Progenitor cell of endocrine pancreas (in vitro differentiated cells): ENCODE data around the gene FOXP1. TPM values are rescaled to one million over a fixed set of nuclear protein-coding genes. Genes with fewer than 3 reads are reported as not detected.
A peak's percentile ranks its signal among the peaks of the same experiment; 100 is the strongest.

ENCODE experiments used
- DNase-seq: peaks from one replicate; pipeline ENCODE4 v3.0.0; 2021; ENCODE audit warnings: low spot score; ENCODE audit not compliant: unreplicated experiment
- H3K27ac Mint-ChIP-seq: 2 replicates; pipeline ENCODE4 v1.8.0; 2021; ENCODE audit warnings: mild to moderate bottlenecking, moderate library complexity, mixed read lengths
- H3K27me3 Mint-ChIP-seq: 2 replicates; pipeline ENCODE4 v1.8.0; 2021; ENCODE audit warnings: mixed read lengths
- H3K36me3 Mint-ChIP-seq: 2 replicates; pipeline ENCODE4 v1.8.0; 2022; ENCODE audit warnings: mixed read lengths; ENCODE audit not compliant: insufficient read depth
- H3K4me1 Mint-ChIP-seq: 2 replicates; pipeline ENCODE4 v1.8.0; 2021; ENCODE audit warnings: low read depth, mixed read lengths
- H3K4me3 Mint-ChIP-seq: 2 replicates; pipeline ENCODE4 v1.8.0; 2021; ENCODE audit warnings: low read depth, mild to moderate bottlenecking, moderate library complexity, mixed read lengths
- H3K9me3 Mint-ChIP-seq: 2 replicates; pipeline ENCODE4 v1.8.0; 2021; ENCODE audit warnings: low read depth, mixed read lengths
- total RNA-seq: library from RNA; stranded (reverse); gene quantifications from 2 replicates; pipeline ENCODE4 v1.2.1, GENCODE V29; 2021
- TF ChIP-seq, protein P1 (sequence below): fragments of 200-600 bp; sonication (generic); IDR thresholded peaks from one replicate; pipeline ENCODE4 v1.5.0; 2021; ENCODE audit warnings: antibody characterized with exemption, mild to moderate bottlenecking; ENCODE audit not compliant: unreplicated experiment

Gene FOXP1
- total RNA-seq, 1 donor from 2014 or later: 242 TPM

DNA sequence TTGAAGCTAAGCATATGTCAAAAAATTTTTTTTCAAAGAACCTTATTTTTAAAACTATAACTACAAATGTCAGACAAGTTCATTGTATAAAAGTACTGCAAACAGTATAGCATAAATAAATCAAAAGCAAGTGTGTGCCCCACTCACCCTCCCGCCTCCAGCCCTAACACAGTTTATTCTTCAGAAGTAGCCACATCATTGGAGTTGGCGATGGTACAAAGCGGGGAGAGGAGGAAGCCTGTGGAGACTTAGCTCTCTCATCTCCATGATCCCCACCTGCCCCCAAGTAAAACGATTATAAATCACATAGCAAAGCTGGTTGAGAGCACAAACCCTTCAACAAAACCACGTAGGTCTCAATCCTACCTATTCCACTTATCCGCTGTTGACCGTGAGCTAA is 33.6 kb downstream of the FOXP1 start:
- Mint-ChIP-seq H3K4me1 (peaks cover 11% of the 10 kb centered on the region), H3K36me3 (peaks cover 2% of the 10 kb centered on the region), H3K4me3 (no peak overlapping the region), H3K9me3 (no peaks in the 10 kb centered on the region), H3K27ac (no peak overlapping the region), H3K27me3 (no peaks in the 10 kb centered on the region)
- no peak for DNase-seq
- TF ChIP-seq, protein P1, sequence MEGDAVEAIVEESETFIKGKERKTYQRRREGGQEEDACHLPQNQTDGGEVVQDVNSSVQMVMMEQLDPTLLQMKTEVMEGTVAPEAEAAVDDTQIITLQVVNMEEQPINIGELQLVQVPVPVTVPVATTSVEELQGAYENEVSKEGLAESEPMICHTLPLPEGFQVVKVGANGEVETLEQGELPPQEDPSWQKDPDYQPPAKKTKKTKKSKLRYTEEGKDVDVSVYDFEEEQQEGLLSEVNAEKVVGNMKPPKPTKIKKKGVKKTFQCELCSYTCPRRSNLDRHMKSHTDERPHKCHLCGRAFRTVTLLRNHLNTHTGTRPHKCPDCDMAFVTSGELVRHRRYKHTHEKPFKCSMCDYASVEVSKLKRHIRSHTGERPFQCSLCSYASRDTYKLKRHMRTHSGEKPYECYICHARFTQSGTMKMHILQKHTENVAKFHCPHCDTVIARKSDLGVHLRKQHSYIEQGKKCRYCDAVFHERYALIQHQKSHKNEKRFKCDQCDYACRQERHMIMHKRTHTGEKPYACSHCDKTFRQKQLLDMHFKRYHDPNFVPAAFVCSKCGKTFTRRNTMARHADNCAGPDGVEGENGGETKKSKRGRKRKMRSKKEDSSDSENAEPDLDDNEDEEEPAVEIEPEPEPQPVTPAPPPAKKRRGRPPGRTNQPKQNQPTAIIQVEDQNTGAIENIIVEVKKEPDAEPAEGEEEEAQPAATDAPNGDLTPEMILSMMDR: no peak

DNA sequence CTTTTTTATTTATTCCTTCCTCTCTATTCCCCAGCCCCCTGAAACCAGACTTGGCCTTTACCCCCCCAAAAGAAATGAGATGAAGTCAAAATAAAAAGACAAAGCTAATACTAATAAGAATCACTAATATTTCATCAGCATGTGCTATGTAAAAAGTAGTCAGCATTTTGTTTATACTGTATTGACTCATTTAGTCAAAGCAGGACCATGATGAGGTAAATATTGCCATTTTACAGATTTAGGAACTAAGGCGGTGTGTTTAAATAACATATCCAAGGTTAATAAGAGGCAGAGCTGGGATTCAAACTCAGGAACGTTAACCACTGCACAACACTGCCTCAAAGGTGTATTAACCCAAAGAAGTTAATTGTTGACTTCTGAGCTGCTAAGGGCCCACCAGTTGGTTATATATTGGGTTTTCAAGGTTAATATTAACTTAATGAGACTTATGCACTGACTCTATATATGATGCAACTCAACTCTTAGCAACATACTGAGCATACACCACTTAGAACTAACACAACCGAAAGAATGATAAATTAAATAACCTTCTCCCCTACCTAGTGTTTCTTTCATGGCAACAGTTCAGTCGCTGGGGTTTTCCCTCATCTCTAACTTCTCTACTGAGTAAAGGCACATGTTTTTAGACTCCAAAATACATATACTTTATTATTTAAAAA is 34.7 kb downstream of the FOXP1 start:
- no peak overlapping the region for H3K27ac Mint-ChIP-seq
- peaks cover 11% of the 10 kb centered on the region for H3K4me1 Mint-ChIP-seq
- DNase-seq: no peak
- no peaks in the 10 kb centered on the region for H3K9me3 Mint-ChIP-seq
- H3K4me3 Mint-ChIP-seq: no peak overlapping the region
- TF ChIP-seq, protein P1: no peak
- H3K27me3 Mint-ChIP-seq: no peaks in the 10 kb centered on the region
- peaks cover 2% of the 10 kb centered on the region for H3K36me3 Mint-ChIP-seq

DNA sequence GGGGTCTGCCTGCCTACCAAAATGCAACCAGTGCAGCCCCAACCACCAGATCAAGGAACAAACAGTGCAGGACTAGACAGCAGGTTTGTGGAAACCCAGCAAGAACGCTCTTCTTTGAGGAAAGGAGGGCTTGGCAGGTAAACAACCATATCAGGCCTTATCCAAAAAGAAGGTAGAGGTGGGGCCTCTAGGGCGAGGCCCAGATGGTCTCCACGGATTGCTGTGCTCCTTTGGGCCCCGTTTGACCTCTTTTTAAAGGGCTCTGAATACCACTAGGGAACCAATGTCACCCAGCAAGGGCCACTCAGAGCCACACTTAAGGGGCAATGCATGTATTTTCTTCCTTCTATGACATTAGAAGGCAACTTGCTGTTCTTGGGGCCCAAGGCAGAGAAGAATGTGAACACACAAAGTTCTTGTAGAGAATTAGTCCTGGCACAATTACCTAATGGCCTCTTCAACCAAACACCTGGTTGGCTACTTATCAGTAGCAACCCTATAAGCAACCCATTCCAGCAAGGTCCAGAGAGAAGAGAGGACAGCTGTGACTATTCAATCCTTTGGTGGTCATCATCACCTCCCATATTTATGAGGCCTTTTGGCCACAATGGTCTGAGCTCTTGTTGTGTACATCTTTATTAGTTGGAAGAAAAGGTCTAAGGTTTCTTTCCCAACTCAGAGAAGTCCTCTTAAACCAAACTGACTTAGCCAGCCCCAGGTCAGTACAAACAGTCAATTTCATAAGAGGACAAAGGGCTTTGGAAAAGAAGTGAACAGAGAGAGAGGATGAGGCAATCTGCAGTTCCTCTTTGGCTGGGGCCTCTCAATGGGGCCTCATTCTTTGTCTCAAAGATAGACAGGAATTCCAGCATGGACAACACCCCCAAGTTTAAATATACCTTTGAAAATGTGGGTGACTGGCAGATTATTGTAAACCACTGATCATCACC is 36.0 kb downstream of the FOXP1 start:
- no peak overlapping the region for H3K4me3 Mint-ChIP-seq
- peak overlapping the region; percentile 37 for H3K27ac Mint-ChIP-seq
- H3K36me3 Mint-ChIP-seq: peaks cover 2% of the 10 kb centered on the region
- DNase-seq: no peak
- TF ChIP-seq, protein P1: no peak
- no peaks in the 10 kb centered on the region for H3K9me3 Mint-ChIP-seq
- no peaks in the 10 kb centered on the region for H3K27me3 Mint-ChIP-seq
- peaks cover 12% of the 10 kb centered on the region for H3K4me1 Mint-ChIP-seq

DNA sequence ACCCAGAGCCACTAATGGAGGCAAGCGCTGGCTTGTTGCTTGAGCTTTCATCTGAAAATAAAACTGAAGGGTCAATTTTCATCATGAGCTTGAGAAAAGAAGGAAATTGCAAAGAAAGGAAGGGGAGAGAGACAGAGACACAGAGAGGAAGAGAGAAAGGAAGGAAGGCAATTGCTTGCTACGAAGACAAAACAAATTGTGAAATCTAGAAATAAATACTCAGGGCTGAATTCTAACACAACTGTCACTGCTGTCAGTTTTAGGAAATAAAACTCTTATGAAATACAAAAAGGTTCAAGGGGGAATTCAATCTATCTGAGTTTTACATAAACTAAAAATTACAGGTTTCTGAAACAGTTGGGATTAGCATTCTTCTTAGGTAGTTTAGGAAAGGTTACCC is 36.7 kb downstream of the FOXP1 start:
- Mint-ChIP-seq H3K9me3 (no peaks in the 10 kb centered on the region), H3K27me3 (no peaks in the 10 kb centered on the region), H3K4me3 (no peak overlapping the region), H3K4me1 (peaks cover 14% of the 10 kb centered on the region), H3K27ac (peak overlapping the region; percentile 18), H3K36me3 (peaks cover 2% of the 10 kb centered on the region)
- TF ChIP-seq, protein P1: no peak
- no peak for DNase-seq

DNA sequence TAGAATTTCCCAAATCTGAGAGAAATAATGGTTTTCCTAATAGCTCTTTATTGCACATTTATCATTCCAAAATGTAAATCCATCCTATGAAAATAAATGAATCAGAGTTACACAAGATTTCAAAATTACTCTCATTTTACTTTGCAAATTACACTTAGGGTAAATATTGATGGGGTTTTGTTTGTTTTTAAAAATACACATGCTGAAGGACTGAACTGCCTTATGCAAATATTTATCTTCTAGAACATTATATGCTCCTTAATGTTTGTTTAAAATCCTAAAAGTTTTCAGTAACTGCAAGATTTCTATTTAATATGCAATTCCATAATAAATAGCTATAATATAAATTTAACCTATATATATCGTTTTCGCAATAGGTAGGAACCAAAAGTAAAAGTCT is 38.2 kb downstream of the FOXP1 start:
- Mint-ChIP-seq H3K27me3 (no peaks in the 10 kb centered on the region), H3K4me3 (no peak overlapping the region), H3K9me3 (no peaks in the 10 kb centered on the region), H3K4me1 (peaks cover 25% of the 10 kb centered on the region), H3K27ac (no peak overlapping the region), H3K36me3 (peaks cover 2% of the 10 kb centered on the region)
- no peak for DNase-seq
- TF ChIP-seq, protein P1: no peak
